ENCODE data around the gene SMARCD2. TPM values are rescaled to one million over a fixed set of nuclear protein-coding genes. Genes with fewer than 3 reads are reported as not detected.
A peak's percentile ranks its signal among the peaks of the same experiment; 100 is the strongest.

The SMARCD2 gene
- total RNA-seq, 2 experiments from 2014 or later: 133 to 138 TPM

GRCh38 chr17:63834431-63835166, 7.9 kb downstream of the SMARCD2 start:
- H3K27ac Mint-ChIP-seq: peak overlapping the region; percentile 16
- H3K4me3 Mint-ChIP-seq: no peak overlapping the region
- CTCF ChIA-PET: interaction anchor here (0.6 to 8.7 kb wide), 13 partner anchors 9 to 409 kb away, joined by 3 to 47 read pairs (median 4); partner anchors contain the start of genes CCDC47, DDX42 and SMARCD2
- POLR2A ChIA-PET: no interaction called here
- peaks cover 57% of the 10 kb centered on the region for H3K4me1 Mint-ChIP-seq
- peaks cover 59% of the 10 kb centered on the region for H3K36me3 Mint-ChIP-seq (ENCODE audit: low read depth)
- peak; percentile 73 for DNase-seq
- no peaks in the 10 kb centered on the region for H3K9me3 Mint-ChIP-seq
- no peaks in the 10 kb centered on the region for H3K27me3 Mint-ChIP-seq

DNA sequence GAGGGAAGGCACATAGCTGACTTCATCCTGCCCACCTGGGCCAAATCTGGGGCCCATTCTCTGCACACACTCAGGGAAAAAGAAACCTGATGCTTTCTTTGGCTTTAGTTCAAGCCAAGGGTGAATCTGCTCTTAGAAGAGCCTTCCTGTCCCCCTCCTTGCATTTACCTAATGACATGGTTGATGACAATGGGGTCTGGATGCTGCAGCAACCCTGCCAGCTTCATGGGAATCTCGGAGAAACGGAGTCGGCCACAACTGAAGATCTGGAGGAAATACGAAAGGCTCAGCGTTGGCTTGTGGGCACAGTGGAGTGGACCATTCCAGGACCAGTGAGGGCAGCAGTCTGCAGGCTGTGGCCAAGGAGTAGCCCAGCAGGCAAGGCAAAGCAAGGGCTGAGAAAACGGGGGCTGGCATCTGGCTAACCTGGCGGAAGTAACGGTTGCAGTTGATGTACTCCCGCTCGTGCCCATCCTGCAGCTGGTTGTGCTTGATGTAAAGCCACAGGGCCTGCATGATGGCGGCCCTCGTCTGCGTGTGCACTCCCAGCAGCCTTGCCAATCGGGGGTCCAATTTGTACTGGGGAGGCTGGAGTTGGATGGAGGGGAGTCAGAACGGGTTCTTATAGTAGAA, 8.6 kb downstream of the SMARCD2 start:
- ChIA-PET POLR2A (no interaction called here), CTCF (interaction anchor here (0.5 to 8.7 kb wide), 10 partner anchors 10 to 408 kb away, joined by 3 to 47 read pairs (median 4); partner anchors contain the start of genes CCDC47, DDX42 and SMARCD2)
- H3K27ac Mint-ChIP-seq: no peak overlapping the region
- H3K4me3 Mint-ChIP-seq: no peak overlapping the region
- no peak for DNase-seq
- no peaks in the 10 kb centered on the region for H3K27me3 Mint-ChIP-seq
- no peaks in the 10 kb centered on the region for H3K9me3 Mint-ChIP-seq
- peaks cover 58% of the 10 kb centered on the region for H3K4me1 Mint-ChIP-seq
- H3K36me3 Mint-ChIP-seq (ENCODE audit: low read depth): peaks cover 66% of the 10 kb centered on the region

DNA sequence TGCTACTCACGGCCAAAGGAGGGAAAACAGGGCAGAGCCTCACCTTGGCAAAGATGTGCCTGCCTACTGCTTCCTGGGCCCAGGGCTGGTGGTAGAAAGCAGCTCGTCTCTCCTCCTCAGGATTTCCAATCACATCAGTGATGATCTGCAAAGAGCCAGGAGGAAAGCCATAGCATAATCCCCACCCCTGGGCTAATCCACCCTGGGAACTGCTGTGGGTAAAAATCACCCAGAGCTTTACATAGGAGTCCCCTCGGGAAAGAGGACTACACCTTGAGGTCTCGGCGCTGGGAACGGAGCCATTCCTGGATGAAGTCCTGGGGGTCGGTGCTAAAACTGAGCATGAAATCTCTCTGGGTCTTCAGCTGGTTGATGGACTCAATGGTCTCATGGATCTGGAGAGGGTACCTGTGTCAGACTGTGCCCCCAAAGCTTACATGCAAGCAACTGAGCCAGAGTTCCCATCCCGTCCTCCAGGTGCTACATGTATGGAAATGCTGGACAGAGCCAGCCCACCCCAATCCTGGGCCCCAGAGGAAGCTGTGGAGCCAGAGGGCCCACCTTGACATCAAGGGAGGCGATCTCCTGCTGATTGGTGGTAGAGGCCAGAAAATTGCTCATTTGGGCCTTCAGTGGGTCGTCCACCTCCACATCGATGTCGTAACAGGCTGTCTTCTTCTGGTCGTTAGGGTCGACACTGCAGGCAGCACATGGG, 9.3 kb downstream of the SMARCD2 start:
- peak overlapping the region; percentile 50 for H3K27ac Mint-ChIP-seq
- no peak overlapping the region for H3K4me3 Mint-ChIP-seq
- POLR2A ChIA-PET: no interaction called here

GRCh38 chr17:63832455-63832854, 10.0 kb downstream of the SMARCD2 start:
- H3K27me3 Mint-ChIP-seq: no peaks in the 10 kb centered on the region
- H3K4me3 Mint-ChIP-seq: no peak overlapping the region
- H3K4me1 Mint-ChIP-seq: peaks cover 60% of the 10 kb centered on the region
- CTCF ChIA-PET: interaction anchor here (0.5 to 2.0 kb wide), 3 partner anchors 9 to 22 kb away, joined by 3 to 9 read pairs (median 3); no protein-coding TSS in a partner anchor
- POLR2A ChIA-PET: no interaction called here
- peak overlapping the region; percentile 77 for H3K27ac Mint-ChIP-seq
- peaks cover 70% of the 10 kb centered on the region for H3K36me3 Mint-ChIP-seq (ENCODE audit: low read depth)
- H3K9me3 Mint-ChIP-seq: no peaks in the 10 kb centered on the region
- no peak for DNase-seq

More for the DNA sequence above, 9.3 kb downstream of the SMARCD2 start:
- Mint-ChIP-seq H3K9me3 (no peaks in the 10 kb centered on the region), H3K4me1 (peaks cover 61% of the 10 kb centered on the region), H3K27me3 (no peaks in the 10 kb centered on the region), H3K36me3 (ENCODE audit: low read depth) (peaks cover 69% of the 10 kb centered on the region)
- CTCF ChIA-PET: interaction anchor here (0.5 to 8.7 kb wide), 6 partner anchors 8 to 191 kb away, joined by 3 to 47 read pairs (median 6); partner anchors contain the start of gene SMARCD2
- no peak for DNase-seq

DNA sequence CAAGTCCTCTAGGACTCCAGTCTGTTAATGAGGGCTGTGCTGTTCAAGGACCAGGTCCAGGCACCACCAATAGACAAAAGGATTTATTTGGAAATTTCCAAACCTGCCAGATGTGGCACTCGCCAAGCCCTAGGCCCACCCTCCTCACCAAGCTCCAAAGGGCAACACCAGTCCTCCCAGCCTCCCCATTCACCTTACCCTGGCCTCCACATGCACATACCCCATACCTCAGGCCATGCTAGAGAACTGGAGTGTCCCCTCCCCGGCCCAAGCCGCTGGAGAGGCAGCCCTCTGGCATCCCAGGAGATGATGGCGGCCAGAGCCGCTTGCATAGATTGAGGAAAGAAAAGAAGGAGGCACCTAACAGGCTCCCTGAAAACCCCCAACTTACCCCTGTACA, 10.5 kb downstream of the SMARCD2 start:
- Mint-ChIP-seq H3K9me3 (no peaks in the 10 kb centered on the region), H3K4me3 (no peak overlapping the region), H3K36me3 (ENCODE audit: low read depth) (peaks cover 69% of the 10 kb centered on the region), H3K27ac (peak overlapping the region; percentile 77), H3K4me1 (peaks cover 58% of the 10 kb centered on the region), H3K27me3 (no peaks in the 10 kb centered on the region)
- no peak for DNase-seq
- ChIA-PET CTCF (interaction anchor here (1.6 to 2.3 kb wide), 3 partner anchors 9 to 17 kb away, joined by 3 to 9 read pairs (median 8); no protein-coding TSS in a partner anchor), POLR2A (no interaction called here)

GRCh38 chr17:63831505-63831904, 11.0 kb downstream of the SMARCD2 start:
- Mint-ChIP-seq H3K9me3 (no peaks in the 10 kb centered on the region), H3K27ac (peak overlapping the region; percentile 77), H3K36me3 (ENCODE audit: low read depth) (peaks cover 67% of the 10 kb centered on the region), H3K27me3 (no peaks in the 10 kb centered on the region), H3K4me3 (no peak overlapping the region), H3K4me1 (peaks cover 58% of the 10 kb centered on the region)
- DNase-seq: no peak
- CTCF ChIA-PET: interaction anchor here (1.6 to 2.3 kb wide), 3 partner anchors 10 to 17 kb away, joined by 3 to 9 read pairs (median 8); no protein-coding TSS in a partner anchor
- POLR2A ChIA-PET: no interaction called here

GRCh38 chr17:63830904-63831491, 11.5 kb downstream of the SMARCD2 start:
- Mint-ChIP-seq H3K9me3 (no peaks in the 10 kb centered on the region), H3K36me3 (ENCODE audit: low read depth) (peaks cover 69% of the 10 kb centered on the region), H3K27ac (peak overlapping the region; percentile 77), H3K4me1 (peaks cover 63% of the 10 kb centered on the region), H3K4me3 (no peak overlapping the region), H3K27me3 (no peaks in the 10 kb centered on the region)
- no peak for DNase-seq
- ChIA-PET CTCF (interaction anchor here (2.0 to 2.3 kb wide), 2 partner anchors 10 to 18 kb away, joined by 8 to 9 read pairs; no protein-coding TSS in a partner anchor), POLR2A (no interaction called here)

- ChIA-PET CTCF (interaction anchor here (0.6 to 2.3 kb wide), 3 partner anchors 12 to 274 kb away, joined by 3 to 8 read pairs (median 3); partner anchors contain the start of gene SMARCD2), POLR2A (no interaction called here)
- DNase-seq: no peak
- H3K4me3 Mint-ChIP-seq: no peak overlapping the region
- H3K4me1 Mint-ChIP-seq: peaks cover 68% of the 10 kb centered on the region
- H3K27me3 Mint-ChIP-seq: no peaks in the 10 kb centered on the region
- H3K27ac Mint-ChIP-seq: no peak overlapping the region
- H3K36me3 Mint-ChIP-seq (ENCODE audit: low read depth): peaks cover 69% of the 10 kb centered on the region
- no peaks in the 10 kb centered on the region for H3K9me3 Mint-ChIP-seq
Observed at GRCh38 chr17:63830278-63830677, 12.2 kb downstream of the SMARCD2 start.

DNA sequence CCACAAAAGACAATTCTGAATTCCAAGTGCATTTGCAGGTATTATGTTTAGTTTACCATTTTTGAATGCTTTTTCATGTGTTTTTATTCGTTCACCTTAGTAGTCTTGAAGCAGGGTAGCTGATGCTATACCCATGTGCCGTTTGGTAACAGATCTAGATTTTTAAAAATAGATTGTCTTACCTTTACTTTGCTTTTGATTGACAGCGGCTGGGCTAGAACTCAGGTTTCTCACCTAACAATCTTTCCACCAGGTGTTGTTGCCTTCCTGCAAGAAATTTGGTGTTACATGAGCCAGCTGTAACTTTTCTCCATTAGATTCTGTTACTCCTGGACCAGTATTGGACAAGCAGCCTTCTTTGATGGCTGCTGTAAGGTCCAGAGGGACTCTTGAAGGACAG, 13.5 kb downstream of the SMARCD2 start:
- Mint-ChIP-seq H3K4me1 (peaks cover 72% of the 10 kb centered on the region), H3K27me3 (no peaks in the 10 kb centered on the region), H3K36me3 (ENCODE audit: low read depth) (peaks cover 70% of the 10 kb centered on the region), H3K9me3 (no peaks in the 10 kb centered on the region), H3K4me3 (peak overlapping the region; percentile 95), H3K27ac (no peak overlapping the region)
- DNase-seq: no peak
- ChIA-PET CTCF (interaction anchor here (1.2 to 2.0 kb wide), 5 partner anchors 9 to 55 kb away, joined by 3 to 8 read pairs (median 6); partner anchors contain the start of gene CCDC47), POLR2A (interaction anchor here (0.8 kb wide), 1 partner anchor 10 kb away, joined by 3 read pairs; no protein-coding TSS in a partner anchor)

GRCh38 chr17:63827801-63828221, 14.7 kb downstream of the SMARCD2 start:
- CTCF ChIA-PET: interaction anchor here (0.6 to 2.0 kb wide), 8 partner anchors 9 to 130 kb away, joined by 3 to 8 read pairs (median 3); partner anchors contain the start of gene CCDC47
- no peak for DNase-seq
- H3K9me3 Mint-ChIP-seq: no peaks in the 10 kb centered on the region
- H3K4me3 Mint-ChIP-seq: peak overlapping the region; percentile 95
- H3K4me1 Mint-ChIP-seq: peaks cover 76% of the 10 kb centered on the region
- POLR2A ChIA-PET: no interaction called here
- peaks cover 70% of the 10 kb centered on the region for H3K36me3 Mint-ChIP-seq (ENCODE audit: low read depth)
- peak overlapping the region; percentile 98 for H3K27ac Mint-ChIP-seq
- no peaks in the 10 kb centered on the region for H3K27me3 Mint-ChIP-seq

GRCh38 chr17:63827002-63827800, 15.3 kb downstream of the SMARCD2 start, which contains the start of the genes FTSJ3 and PSMC5:
FTSJ3 (minus strand) TSS chr17:63827663; CDS start chr17:63826902, 761 bp downstream.
PSMC5 (plus strand) TSS chr17:63827431; CDS start chr17:63827491, 60 bp downstream.
- DNase-seq: peak; percentile 97
- no peaks in the 10 kb centered on the region for H3K27me3 Mint-ChIP-seq
- peak within 1 kb of the TSS; percentile 95 for H3K4me3 Mint-ChIP-seq
- POLR2A ChIA-PET: interaction anchor here (0.8 to 1.4 kb wide), 3 partner anchors 12 to 23 kb away, joined by 3 to 4 read pairs (median 4); no protein-coding TSS in a partner anchor
- no peaks in the 10 kb centered on the region for H3K9me3 Mint-ChIP-seq
- peak within 1 kb of the TSS; percentile 98 for H3K27ac Mint-ChIP-seq
- peaks cover 72% of the 10 kb centered on the region for H3K4me1 Mint-ChIP-seq
- peaks cover 73% of the 10 kb centered on the region for H3K36me3 Mint-ChIP-seq (ENCODE audit: low read depth)
- CTCF ChIA-PET: interaction anchor here (0.6 to 2.5 kb wide), 8 partner anchors 11 to 278 kb away, joined by 3 to 7 read pairs (median 3); partner anchors contain the start of gene CCDC47

All from activated CD4-positive, alpha-beta T cell treated with anti-CD3 and anti-CD28 coated beads, Interleukin-2, amount 10 ng/mL, durations not matched to agents 7 days and 5 days (primary cell).